B cell (primary cell): Measurements from ENCODE around the gene PIP4P1.

Source experiments
- EZH2 ChIP-seq: IDR thresholded peaks from 2 replicates; pipeline ENCODE4 v1.6.1; 2012; ENCODE audit warnings: borderline replicate concordance, low read depth, mild to moderate bottlenecking, moderate library complexity, low read length; ENCODE audit not compliant: insufficient read depth, poor library complexity, severe bottlenecking
- TF ChIP-seq, protein P1 (sequence below): fragments of 200-600 bp; IDR thresholded peaks from one replicate; pipeline ENCODE4 v1.8.0; 2022; ENCODE audit warnings: antibody characterized with exemption, mild to moderate bottlenecking

- TF ChIP-seq, protein P1, sequence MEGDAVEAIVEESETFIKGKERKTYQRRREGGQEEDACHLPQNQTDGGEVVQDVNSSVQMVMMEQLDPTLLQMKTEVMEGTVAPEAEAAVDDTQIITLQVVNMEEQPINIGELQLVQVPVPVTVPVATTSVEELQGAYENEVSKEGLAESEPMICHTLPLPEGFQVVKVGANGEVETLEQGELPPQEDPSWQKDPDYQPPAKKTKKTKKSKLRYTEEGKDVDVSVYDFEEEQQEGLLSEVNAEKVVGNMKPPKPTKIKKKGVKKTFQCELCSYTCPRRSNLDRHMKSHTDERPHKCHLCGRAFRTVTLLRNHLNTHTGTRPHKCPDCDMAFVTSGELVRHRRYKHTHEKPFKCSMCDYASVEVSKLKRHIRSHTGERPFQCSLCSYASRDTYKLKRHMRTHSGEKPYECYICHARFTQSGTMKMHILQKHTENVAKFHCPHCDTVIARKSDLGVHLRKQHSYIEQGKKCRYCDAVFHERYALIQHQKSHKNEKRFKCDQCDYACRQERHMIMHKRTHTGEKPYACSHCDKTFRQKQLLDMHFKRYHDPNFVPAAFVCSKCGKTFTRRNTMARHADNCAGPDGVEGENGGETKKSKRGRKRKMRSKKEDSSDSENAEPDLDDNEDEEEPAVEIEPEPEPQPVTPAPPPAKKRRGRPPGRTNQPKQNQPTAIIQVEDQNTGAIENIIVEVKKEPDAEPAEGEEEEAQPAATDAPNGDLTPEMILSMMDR, result no peak
- no peak for TF ChIP-seq EZH2
Measured at GRCh38 chr14:20490563-20490962, 29.3 kb upstream of the PIP4P1 start.
